Testis (tissue), 2 donors: Measurements from ENCODE around the gene EHMT2.
"Not testable (repeated sequence)": the region's sequence is repeated elsewhere in the genome, so short reads cannot be mapped to it uniquely, and the experiment has no call there.

Source experiments
- CTCF ChIP-seq, 3 experiments: fragments of 450-650 bp in 2 of 3; fragments of 200-600 bp in 1 of 3; sonication (generic) in 1 of 3; IDR thresholded peaks; one replicate each; pipeline ENCODE4 v1.5.1; 2016 to 2019; ENCODE audit warnings: antibody characterized with exemption in 3 of 3, mild to moderate bottlenecking in 2 of 3, moderate library complexity in 1 of 3
- POLR2A ChIP-seq: fragments of 450-650 bp; IDR thresholded peaks from one replicate; pipeline ENCODE4 v1.6.1; 2017; ENCODE audit warnings: antibody characterized with exemption, mild to moderate bottlenecking, moderate library complexity

DNA sequence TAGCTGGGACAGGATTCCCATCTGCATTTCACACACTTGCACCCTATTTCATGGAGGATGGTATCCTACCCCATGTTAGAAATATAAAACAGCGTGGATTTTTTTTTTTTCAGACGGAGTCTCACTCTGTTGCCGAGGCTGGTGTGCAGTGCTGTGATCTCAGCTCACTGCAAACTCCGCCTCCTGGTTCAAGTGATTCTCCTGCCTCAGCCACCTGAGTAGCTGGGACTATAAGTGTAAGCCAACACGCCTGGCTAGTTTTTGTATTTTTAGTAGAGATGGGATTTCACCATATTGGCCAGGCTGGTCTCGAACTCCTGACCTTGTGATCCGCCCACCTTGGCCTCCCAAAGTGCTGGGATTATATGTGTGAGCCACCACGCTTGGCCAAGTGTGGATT, 39.7 kb downstream of the EHMT2 start:
- TF ChIP-seq POLR2A; CTCF (IDR thresholded peaks at IDR 0.05): not testable (repeated sequence)
